Left renal pelvis (tissue), 4 donors: ENCODE data around the gene BRD7. TPM values are rescaled to one million over a fixed set of nuclear protein-coding genes. Genes with fewer than 3 reads are reported as not detected.

ENCODE experiments used
- polyA plus RNA-seq, 4 donors: library from polyadenylated mRNA; unstranded; fragments of 120-200 nt; gene quantifications; one replicate each; pipeline ENCODE4 v1.2.1, GENCODE V29; 2013; ENCODE audit not compliant: insufficient read length in 4 of 4

Gene BRD7
- polyA plus RNA-seq, 4 donors = 82.4 to 138 (median 117) TPM

Other genes starting within 250 kb of the BRD7 start
- gene TENT4B, start 215.7 kb downstream of the BRD7 start, polyA plus RNA-seq = 10 to 100 TPM; 12.8 to 20.0 (median 16.3) TPM
- 1 to 10 TPM; 5.2 to 9.9 (median 5.7) TPM for gene ADCY7, start 102.4 kb downstream of the BRD7 start, polyA plus RNA-seq
- gene NKD1, start 179.4 kb upstream of the BRD7 start, polyA plus RNA-seq = 10 to 100 TPM in 3 of 4 donors, 1 to 10 TPM in 1; 8.3 to 13.3 (median 11.9) TPM